HL-60 (cell line): ENCODE results near the gene PPP2R5C.

Experiments used
- POLR2AphosphoS5 ChIP-seq: IDR thresholded peaks from 2 replicates; pipeline ENCODE4 v1.6.1; 2012; ENCODE audit warnings: low read depth
- SPI1 ChIP-seq: IDR thresholded peaks from 2 replicates; pipeline ENCODE4 v1.6.1; 2012; ENCODE audit warnings: low read depth, mild to moderate bottlenecking, borderline replicate concordance
- TF ChIP-seq, protein P1 (sequence below): IDR thresholded peaks from one replicate; pipeline ENCODE4 v1.5.1; 2011; ENCODE audit warnings: low read length, control low read depth, inconsistent platforms; ENCODE audit not compliant: insufficient read depth
- TF ChIP-seq, protein P2 (sequence below): IDR thresholded peaks from 2 replicates; pipeline ENCODE4 v1.6.1; 2012; ENCODE audit warnings: low read depth; ENCODE audit not compliant: insufficient replicate concordance

DNA sequence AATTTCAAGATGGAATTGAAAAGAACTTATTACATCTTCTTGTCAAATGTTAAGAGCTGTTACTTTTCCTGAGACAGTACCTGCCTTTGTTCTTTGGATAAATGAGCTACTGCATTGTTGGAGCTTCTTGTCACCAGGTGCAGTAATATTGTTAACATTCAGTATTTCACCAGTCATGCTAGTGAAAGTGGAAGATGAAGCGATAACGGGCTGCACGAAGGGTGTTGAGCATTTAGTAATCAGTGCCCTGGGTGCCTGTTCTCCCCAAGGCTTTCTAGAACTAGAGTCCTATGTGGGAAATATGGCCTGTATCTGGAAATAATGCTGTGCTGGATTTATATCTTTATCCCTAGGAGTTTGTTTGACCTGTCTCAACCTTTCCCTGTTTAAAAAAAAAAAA, 83.2 kb downstream of the PPP2R5C start:
- TF ChIP-seq, protein P1, sequence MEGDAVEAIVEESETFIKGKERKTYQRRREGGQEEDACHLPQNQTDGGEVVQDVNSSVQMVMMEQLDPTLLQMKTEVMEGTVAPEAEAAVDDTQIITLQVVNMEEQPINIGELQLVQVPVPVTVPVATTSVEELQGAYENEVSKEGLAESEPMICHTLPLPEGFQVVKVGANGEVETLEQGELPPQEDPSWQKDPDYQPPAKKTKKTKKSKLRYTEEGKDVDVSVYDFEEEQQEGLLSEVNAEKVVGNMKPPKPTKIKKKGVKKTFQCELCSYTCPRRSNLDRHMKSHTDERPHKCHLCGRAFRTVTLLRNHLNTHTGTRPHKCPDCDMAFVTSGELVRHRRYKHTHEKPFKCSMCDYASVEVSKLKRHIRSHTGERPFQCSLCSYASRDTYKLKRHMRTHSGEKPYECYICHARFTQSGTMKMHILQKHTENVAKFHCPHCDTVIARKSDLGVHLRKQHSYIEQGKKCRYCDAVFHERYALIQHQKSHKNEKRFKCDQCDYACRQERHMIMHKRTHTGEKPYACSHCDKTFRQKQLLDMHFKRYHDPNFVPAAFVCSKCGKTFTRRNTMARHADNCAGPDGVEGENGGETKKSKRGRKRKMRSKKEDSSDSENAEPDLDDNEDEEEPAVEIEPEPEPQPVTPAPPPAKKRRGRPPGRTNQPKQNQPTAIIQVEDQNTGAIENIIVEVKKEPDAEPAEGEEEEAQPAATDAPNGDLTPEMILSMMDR = no peak
- TF ChIP-seq, protein P2, sequence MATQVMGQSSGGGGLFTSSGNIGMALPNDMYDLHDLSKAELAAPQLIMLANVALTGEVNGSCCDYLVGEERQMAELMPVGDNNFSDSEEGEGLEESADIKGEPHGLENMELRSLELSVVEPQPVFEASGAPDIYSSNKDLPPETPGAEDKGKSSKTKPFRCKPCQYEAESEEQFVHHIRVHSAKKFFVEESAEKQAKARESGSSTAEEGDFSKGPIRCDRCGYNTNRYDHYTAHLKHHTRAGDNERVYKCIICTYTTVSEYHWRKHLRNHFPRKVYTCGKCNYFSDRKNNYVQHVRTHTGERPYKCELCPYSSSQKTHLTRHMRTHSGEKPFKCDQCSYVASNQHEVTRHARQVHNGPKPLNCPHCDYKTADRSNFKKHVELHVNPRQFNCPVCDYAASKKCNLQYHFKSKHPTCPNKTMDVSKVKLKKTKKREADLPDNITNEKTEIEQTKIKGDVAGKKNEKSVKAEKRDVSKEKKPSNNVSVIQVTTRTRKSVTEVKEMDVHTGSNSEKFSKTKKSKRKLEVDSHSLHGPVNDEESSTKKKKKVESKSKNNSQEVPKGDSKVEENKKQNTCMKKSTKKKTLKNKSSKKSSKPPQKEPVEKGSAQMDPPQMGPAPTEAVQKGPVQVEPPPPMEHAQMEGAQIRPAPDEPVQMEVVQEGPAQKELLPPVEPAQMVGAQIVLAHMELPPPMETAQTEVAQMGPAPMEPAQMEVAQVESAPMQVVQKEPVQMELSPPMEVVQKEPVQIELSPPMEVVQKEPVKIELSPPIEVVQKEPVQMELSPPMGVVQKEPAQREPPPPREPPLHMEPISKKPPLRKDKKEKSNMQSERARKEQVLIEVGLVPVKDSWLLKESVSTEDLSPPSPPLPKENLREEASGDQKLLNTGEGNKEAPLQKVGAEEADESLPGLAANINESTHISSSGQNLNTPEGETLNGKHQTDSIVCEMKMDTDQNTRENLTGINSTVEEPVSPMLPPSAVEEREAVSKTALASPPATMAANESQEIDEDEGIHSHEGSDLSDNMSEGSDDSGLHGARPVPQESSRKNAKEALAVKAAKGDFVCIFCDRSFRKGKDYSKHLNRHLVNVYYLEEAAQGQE = no peak
- TF ChIP-seq POLR2AphosphoS5 = no peak
- TF ChIP-seq SPI1 = no peak
